Liver (tissue), 9 donors: ENCODE results near the gene CNTNAP1. TPM values are rescaled to one million over a fixed set of nuclear protein-coding genes. Genes with fewer than 3 reads are reported as not detected.
A peak's percentile ranks its signal among the peaks of the same experiment; 100 is the strongest.

ENCODE experiments used
- DNase-seq: peaks from one replicate; pipeline ENCODE4 v3.0.0-alpha.2; 2017; ENCODE audit warnings: low spot score
- H3K27ac ChIP-seq, 2 donors: one replicate each; pipeline ENCODE4 v1.7.0; 2013; ENCODE audit warnings: inconsistent platforms in 2 of 2, low read length in 2 of 2, control low read depth in 1 of 2, low read depth in 1 of 2, mild to moderate bottlenecking in 1 of 2
- H3K27me3 ChIP-seq, 4 donors: one replicate each; pipeline versions ENCODE4 v1.6.1 to v1.7.0; 2013; ENCODE audit warnings: low read length in 3 of 4, inconsistent platforms in 1 of 4, mild to moderate bottlenecking in 1 of 4, moderate library complexity in 1 of 4; ENCODE audit not compliant: control insufficient read depth in 4 of 4, insufficient read depth in 4 of 4
- H3K36me3 ChIP-seq, 4 donors: one replicate each; pipeline versions ENCODE4 v1.6.1 to v1.7.0; 2013; ENCODE audit warnings: low read length in 3 of 4, mild to moderate bottlenecking in 3 of 4, low read depth in 1 of 4, moderate library complexity in 1 of 4; ENCODE audit not compliant: control insufficient read depth in 4 of 4, insufficient read depth in 3 of 4
- H3K4me1 ChIP-seq, 4 donors: one replicate each; pipeline versions ENCODE4 v1.6.1 to v1.7.0; 2013; ENCODE audit warnings: low read length in 3 of 4, mild to moderate bottlenecking in 3 of 4, moderate library complexity in 1 of 4; ENCODE audit not compliant: control insufficient read depth in 4 of 4, insufficient read depth in 4 of 4
- H3K4me3 ChIP-seq, 3 donors: one replicate each; pipeline versions ENCODE4 v1.6.1 to v1.7.0; 2013; ENCODE audit warnings: low read length in 3 of 3, control low read depth in 1 of 3, low read depth in 1 of 3, mild to moderate bottlenecking in 1 of 3
- H3K9ac ChIP-seq, 2 donors: one replicate each; pipeline ENCODE4 v1.7.0; 2013; ENCODE audit warnings: low read length in 2 of 2, mild to moderate bottlenecking in 2 of 2, moderate library complexity in 2 of 2, control low read depth in 1 of 2, low read depth in 1 of 2
- H3K9me3 ChIP-seq, 4 donors: one replicate each; pipeline versions ENCODE4 v1.6.1 to v1.7.0; 2013; ENCODE audit warnings: low read length in 3 of 4; ENCODE audit not compliant: control insufficient read depth in 4 of 4
- EGR1 ChIP-seq, 2 donors: IDR thresholded peaks; 2 replicates each; pipeline ENCODE4 v1.6.1; 2016 to 2018; ENCODE audit warnings: antibody characterized with exemption in 2 of 2, low read depth in 2 of 2
- FOXA1 ChIP-seq: IDR thresholded peaks from 2 replicates; pipeline ENCODE4 v1.6.1; 2016; ENCODE audit warnings: antibody characterized with exemption
- FOXA2 ChIP-seq: IDR thresholded peaks from 2 replicates; pipeline ENCODE4 v1.6.1; 2016; ENCODE audit warnings: antibody characterized with exemption
- GABPA ChIP-seq, 2 donors: IDR thresholded peaks in 1 of 2; conservative IDR thresholded peaks in 1 of 2; 2 replicates each; pipeline ENCODE4 v1.6.1; 2016; ENCODE audit warnings: antibody characterized with exemption in 2 of 2, mild to moderate bottlenecking in 1 of 2, moderate library complexity in 1 of 2
- HNF4A ChIP-seq, 2 donors: conservative IDR thresholded peaks; 2 replicates each; pipeline ENCODE4 v1.6.1; 2016; ENCODE audit warnings: antibody characterized with exemption in 2 of 2, mild to moderate bottlenecking in 2 of 2
- HNF4G ChIP-seq: IDR thresholded peaks from 2 replicates; pipeline ENCODE4 v1.6.1; 2016; ENCODE audit warnings: antibody characterized with exemption
- JUND ChIP-seq, 2 donors: IDR thresholded peaks; 2 replicates each; pipeline ENCODE4 v1.6.1; 2016; ENCODE audit warnings: antibody characterized with exemption in 2 of 2
- NR2F2 ChIP-seq: IDR thresholded peaks from 2 replicates; pipeline ENCODE4 v1.6.1; 2016; ENCODE audit warnings: antibody characterized with exemption
- RAD21 ChIP-seq, 2 donors: IDR thresholded peaks; 2 replicates each; pipeline ENCODE4 v1.6.1; 2016; ENCODE audit warnings: antibody characterized with exemption in 2 of 2, mild to moderate bottlenecking in 2 of 2
- RXRA ChIP-seq, 2 donors: IDR thresholded peaks; 2 replicates each; pipeline ENCODE4 v1.6.1; 2017 to 2018; ENCODE audit warnings: antibody characterized with exemption in 2 of 2, mild to moderate bottlenecking in 1 of 2
- SP1 ChIP-seq: IDR thresholded peaks from 2 replicates; pipeline ENCODE4 v1.6.1; 2018; ENCODE audit warnings: antibody characterized with exemption, mild to moderate bottlenecking
- TAF1 ChIP-seq: conservative IDR thresholded peaks from 2 replicates; pipeline ENCODE4 v1.6.1; 2016; ENCODE audit warnings: antibody characterized with exemption, mild to moderate bottlenecking
- YY1 ChIP-seq: IDR thresholded peaks from 2 replicates; pipeline ENCODE4 v1.6.1; 2016; ENCODE audit warnings: antibody characterized with exemption, mild to moderate bottlenecking
- ZBTB33 ChIP-seq: IDR thresholded peaks from 2 replicates; pipeline ENCODE4 v1.6.1; 2016; ENCODE audit warnings: antibody characterized with exemption
- WGBS: extraction: QIAGEN DNeasy Blood & Tissue Kit; methylation state at CpG from one replicate; pipeline ENCODE4 v1.1.7; 2013; 5-methylcytosine and 5-hydroxymethylcytosine counted together
- polyA plus RNA-seq, 2 donors: library from polyadenylated mRNA; stranded (reverse) in 1 of 2; unstranded in 1 of 2; fragments of 200-250 nt in 1 of 2; fragments of >200 nt in 1 of 2; fragmentation: Nextera tagmentation in 1 of 2; extraction: Ambion mirVana in 1 of 2; gene quantifications; one replicate each; pipeline versions ENCODE4 v1.2.1 to v1.2.3, GENCODE V29; 2013 to 2015
- total RNA-seq, 2 donors: library from RNA; depleted of rRNA; stranded (reverse); fragments of >200 nt; gene quantifications; one replicate each; pipeline ENCODE4 v1.2.3, GENCODE V29; 2014
- TF ChIP-seq, protein P1 (sequence below): fragments of 150-350 bp; IDR thresholded peaks from 2 replicates; pipeline ENCODE4 v1.5.1; 2017; ENCODE audit warnings: improper control_type of control experiment, low read depth, low read length; ENCODE audit not compliant: missing input control
- TF ChIP-seq, protein P2 (sequence below): IDR thresholded peaks from 2 replicates; pipeline ENCODE4 v1.6.1; 2016; ENCODE audit warnings: antibody characterized with exemption
- TF ChIP-seq, protein P3 (sequence below): IDR thresholded peaks from 2 replicates; pipeline ENCODE4 v1.6.1; 2016; ENCODE audit warnings: antibody characterized with exemption
- TF ChIP-seq, protein P4 (sequence below): IDR thresholded peaks from 2 replicates; pipeline ENCODE4 v1.6.1; 2016; ENCODE audit warnings: antibody characterized with exemption, mild to moderate bottlenecking
- donor health status: healthy.
- donor health status: healthy.
- donor health status: healthy.
- donor health status: healthy.
- donor health status: healthy.

CNTNAP1 gene
- total and polyA plus RNA-seq, 4 donors, result 0.08 to 0.75 (median 0.60) TPM

DNA sequence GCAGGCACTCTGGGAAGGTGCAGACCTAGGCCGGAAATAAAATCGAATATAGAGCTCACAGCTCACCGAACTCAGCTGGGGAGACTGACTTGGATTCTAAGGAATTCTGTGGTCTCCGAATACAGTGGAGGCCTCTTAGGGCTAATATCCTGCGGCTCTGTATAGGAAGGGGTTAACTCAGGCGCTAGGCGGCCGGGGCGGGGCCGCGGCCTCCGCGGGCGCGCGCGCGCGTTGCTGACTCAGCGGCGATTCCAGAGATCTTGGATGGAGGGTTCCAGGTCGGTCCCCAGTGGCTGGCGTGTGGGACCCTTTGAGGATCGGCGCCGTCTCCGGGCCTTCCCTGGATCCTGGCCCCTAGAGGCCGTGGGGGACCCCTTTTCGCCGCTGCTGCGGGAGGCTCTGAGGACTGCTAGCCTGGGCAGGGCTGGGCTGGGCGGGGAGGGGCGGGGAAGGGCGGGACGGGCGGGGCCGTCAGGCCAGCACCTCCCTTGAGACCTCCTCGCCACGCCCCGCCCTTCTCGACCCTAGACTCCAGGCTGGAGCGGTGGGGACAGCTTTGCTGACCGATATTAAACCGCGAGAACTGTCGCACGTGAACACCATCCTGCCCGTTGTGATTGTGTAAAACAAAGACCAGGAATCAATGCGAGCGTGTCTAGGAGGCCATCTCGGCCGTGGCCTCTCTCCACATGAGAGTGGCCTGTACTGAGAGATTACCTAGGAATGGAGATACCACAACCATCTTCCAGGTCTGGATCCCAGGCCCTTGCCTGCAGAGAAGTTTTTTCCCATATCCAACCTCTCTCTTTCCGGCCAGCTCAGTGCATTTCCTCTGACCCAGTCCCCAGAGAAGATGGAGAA is 4.2 kb upstream of the CNTNAP1 start:
- TF ChIP-seq YY1 (peak; percentile 77), JUND (IDR thresholded peaks at IDR 0.05) (no peak), HNF4G (no peak), FOXA1 (no peak), RAD21 (IDR thresholded peaks at IDR 0.05) (peak; percentile 9 to 14), ZBTB33 (peak; percentile 73), NR2F2 (peak; percentile 47), RXRA (IDR thresholded peaks at IDR 0.05) (peak; percentile 85 to 86), TAF1 (no peak), SP1 (peak; percentile 63), HNF4A (conservative IDR thresholded peaks at IDR 0.05) (peak; percentile 37 to 67), EGR1 (IDR thresholded peaks at IDR 0.05; ENCODE audit: low read depth in 2 of 2) (no peak), FOXA2 (no peak), GABPA (IDR thresholded peaks at IDR 0.05 in 1 of 2, conservative IDR thresholded peaks at IDR 0.05 in 1 of 2) (no peak)
- TF ChIP-seq, protein P1, sequence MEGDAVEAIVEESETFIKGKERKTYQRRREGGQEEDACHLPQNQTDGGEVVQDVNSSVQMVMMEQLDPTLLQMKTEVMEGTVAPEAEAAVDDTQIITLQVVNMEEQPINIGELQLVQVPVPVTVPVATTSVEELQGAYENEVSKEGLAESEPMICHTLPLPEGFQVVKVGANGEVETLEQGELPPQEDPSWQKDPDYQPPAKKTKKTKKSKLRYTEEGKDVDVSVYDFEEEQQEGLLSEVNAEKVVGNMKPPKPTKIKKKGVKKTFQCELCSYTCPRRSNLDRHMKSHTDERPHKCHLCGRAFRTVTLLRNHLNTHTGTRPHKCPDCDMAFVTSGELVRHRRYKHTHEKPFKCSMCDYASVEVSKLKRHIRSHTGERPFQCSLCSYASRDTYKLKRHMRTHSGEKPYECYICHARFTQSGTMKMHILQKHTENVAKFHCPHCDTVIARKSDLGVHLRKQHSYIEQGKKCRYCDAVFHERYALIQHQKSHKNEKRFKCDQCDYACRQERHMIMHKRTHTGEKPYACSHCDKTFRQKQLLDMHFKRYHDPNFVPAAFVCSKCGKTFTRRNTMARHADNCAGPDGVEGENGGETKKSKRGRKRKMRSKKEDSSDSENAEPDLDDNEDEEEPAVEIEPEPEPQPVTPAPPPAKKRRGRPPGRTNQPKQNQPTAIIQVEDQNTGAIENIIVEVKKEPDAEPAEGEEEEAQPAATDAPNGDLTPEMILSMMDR, result no peak
- TF ChIP-seq, protein P2, sequence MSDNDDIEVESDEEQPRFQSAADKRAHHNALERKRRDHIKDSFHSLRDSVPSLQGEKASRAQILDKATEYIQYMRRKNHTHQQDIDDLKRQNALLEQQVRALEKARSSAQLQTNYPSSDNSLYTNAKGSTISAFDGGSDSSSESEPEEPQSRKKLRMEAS, result no peak
- TF ChIP-seq, protein P3, sequence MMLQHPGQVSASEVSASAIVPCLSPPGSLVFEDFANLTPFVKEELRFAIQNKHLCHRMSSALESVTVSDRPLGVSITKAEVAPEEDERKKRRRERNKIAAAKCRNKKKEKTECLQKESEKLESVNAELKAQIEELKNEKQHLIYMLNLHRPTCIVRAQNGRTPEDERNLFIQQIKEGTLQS, result no peak
- TF ChIP-seq, protein P4, sequence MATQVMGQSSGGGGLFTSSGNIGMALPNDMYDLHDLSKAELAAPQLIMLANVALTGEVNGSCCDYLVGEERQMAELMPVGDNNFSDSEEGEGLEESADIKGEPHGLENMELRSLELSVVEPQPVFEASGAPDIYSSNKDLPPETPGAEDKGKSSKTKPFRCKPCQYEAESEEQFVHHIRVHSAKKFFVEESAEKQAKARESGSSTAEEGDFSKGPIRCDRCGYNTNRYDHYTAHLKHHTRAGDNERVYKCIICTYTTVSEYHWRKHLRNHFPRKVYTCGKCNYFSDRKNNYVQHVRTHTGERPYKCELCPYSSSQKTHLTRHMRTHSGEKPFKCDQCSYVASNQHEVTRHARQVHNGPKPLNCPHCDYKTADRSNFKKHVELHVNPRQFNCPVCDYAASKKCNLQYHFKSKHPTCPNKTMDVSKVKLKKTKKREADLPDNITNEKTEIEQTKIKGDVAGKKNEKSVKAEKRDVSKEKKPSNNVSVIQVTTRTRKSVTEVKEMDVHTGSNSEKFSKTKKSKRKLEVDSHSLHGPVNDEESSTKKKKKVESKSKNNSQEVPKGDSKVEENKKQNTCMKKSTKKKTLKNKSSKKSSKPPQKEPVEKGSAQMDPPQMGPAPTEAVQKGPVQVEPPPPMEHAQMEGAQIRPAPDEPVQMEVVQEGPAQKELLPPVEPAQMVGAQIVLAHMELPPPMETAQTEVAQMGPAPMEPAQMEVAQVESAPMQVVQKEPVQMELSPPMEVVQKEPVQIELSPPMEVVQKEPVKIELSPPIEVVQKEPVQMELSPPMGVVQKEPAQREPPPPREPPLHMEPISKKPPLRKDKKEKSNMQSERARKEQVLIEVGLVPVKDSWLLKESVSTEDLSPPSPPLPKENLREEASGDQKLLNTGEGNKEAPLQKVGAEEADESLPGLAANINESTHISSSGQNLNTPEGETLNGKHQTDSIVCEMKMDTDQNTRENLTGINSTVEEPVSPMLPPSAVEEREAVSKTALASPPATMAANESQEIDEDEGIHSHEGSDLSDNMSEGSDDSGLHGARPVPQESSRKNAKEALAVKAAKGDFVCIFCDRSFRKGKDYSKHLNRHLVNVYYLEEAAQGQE, result peak; percentile 51
- peak overlapping the region; percentile 33 to 89 for H3K27ac ChIP-seq
- WGBS, result under 1% methylated on average over 53 of the region's 53 CpGs
- peaks cover 0 to 3% (median 0%) of the 10 kb centered on the region in 4 donors for H3K36me3 ChIP-seq
- H3K9ac ChIP-seq, result peak overlapping the region; percentile 74 to 81
- no peaks in the 10 kb centered on the region for H3K27me3 ChIP-seq
- H3K9me3 ChIP-seq, result no peaks in the 10 kb centered on the region
- H3K4me1 ChIP-seq, result peaks cover 25 to 73% (median 38%) of the 10 kb centered on the region in 4 donors
- peak; percentile 88 for DNase-seq
- peak overlapping the region; percentile 54 to 77 (median 66) for H3K4me3 ChIP-seq
